ENCODE results near the gene ZNF195. TPM values are rescaled to one million over a fixed set of nuclear protein-coding genes. Genes with fewer than 3 reads are reported as not detected.
A peak's percentile ranks its signal among the peaks of the same experiment; 100 is the strongest.
"Not testable (repeated sequence)": the region's sequence is repeated elsewhere in the genome, so short reads cannot be mapped to it uniquely, and the experiment has no call there.

ZNF195 gene
- total RNA-seq, 6 experiments from 2014 or later, result 6.9 to 10.1 (median 7.5) TPM

DNA sequence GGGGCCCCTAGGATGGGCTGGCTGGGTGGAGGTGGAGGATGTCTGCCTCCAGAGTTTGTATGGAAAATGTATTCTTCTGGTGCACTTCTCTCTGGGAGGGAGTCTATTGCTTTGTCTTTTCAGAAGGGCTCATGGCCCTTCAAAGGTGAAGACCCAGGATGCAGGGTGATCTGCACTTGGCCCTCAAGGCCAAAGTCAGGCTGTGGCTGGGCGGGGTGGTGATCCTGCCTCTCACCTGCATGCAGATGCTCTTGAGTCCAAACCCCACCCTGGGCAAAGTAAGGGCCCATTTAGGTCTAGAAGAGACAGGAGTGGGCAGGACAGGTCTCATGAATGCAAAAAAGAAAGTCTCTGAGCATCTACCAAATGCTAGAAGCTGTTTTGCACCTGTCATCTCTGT, 40.5 kb upstream of the ZNF195 start:
- H3K9me3 ChIP-seq; DNase-seq; H3K4me3 ChIP-seq; intact Hi-C loops (cut with DNase I); H3K27ac ChIP-seq; H3K27me3 ChIP-seq; ATAC-seq; H3K36me3 ChIP-seq; H3K4me1 ChIP-seq: not testable (repeated sequence)
- WGBS (ENCODE audit: insufficient coverage, low coverage, low lambda C conversion rate, missing lambda C conversion rate), result 83% methylated on average over 1 of the region's 1 CpG

DNA sequence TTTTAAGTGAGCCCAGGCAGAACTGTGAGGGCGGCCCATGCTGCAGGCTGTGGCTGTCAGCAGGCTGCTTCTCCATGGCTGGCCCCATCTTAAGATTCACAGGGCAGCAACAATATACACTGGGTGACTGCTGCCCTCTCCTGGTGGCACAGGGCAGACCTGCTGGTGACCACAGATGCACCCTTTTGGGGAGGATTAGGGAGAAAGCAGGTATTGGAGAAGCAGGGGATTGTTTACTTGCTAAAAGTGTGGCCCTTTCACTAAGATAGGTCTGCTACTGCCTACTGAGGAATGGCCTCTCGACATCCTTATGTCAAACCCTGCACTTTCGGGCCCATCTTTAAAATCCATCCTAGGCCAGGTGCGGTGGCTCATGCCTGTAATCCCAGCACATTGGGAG, 38.1 kb upstream of the ZNF195 start:
- H3K27ac ChIP-seq; H3K36me3 ChIP-seq; H3K4me3 ChIP-seq; intact Hi-C loops (cut with DNase I); H3K4me1 ChIP-seq; H3K9me3 ChIP-seq; ATAC-seq; H3K27me3 ChIP-seq: not testable (repeated sequence)
- TF ChIP-seq, protein P1, sequence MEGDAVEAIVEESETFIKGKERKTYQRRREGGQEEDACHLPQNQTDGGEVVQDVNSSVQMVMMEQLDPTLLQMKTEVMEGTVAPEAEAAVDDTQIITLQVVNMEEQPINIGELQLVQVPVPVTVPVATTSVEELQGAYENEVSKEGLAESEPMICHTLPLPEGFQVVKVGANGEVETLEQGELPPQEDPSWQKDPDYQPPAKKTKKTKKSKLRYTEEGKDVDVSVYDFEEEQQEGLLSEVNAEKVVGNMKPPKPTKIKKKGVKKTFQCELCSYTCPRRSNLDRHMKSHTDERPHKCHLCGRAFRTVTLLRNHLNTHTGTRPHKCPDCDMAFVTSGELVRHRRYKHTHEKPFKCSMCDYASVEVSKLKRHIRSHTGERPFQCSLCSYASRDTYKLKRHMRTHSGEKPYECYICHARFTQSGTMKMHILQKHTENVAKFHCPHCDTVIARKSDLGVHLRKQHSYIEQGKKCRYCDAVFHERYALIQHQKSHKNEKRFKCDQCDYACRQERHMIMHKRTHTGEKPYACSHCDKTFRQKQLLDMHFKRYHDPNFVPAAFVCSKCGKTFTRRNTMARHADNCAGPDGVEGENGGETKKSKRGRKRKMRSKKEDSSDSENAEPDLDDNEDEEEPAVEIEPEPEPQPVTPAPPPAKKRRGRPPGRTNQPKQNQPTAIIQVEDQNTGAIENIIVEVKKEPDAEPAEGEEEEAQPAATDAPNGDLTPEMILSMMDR (IDR thresholded peaks at IDR 0.05), result peak; percentile 48 to 54 (median 52)
- DNase-seq, result peak in 1 of 3 donors; percentile 56
- WGBS (ENCODE audit: insufficient coverage, low coverage, low lambda C conversion rate, missing lambda C conversion rate), result 33% methylated on average over 1 of the region's 4 CpGs

DNA sequence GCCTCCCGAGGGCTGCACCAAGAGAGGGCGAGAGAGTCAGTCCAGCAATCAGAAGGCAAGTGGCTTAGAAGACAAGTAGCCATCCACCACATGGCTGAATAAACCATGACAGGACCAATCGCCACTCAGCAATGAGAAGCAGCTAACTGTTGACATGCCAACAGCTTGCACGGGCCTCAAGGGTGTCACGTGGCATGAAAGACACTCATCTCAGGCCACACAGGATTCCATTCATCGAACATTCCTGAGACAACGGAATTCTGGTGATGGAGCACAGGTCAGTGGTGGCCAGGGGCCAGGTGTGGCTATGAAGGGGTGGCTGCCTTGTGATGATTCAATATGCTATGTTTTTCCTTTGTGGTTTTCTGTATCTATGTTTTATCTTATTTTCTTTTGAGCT, 36.4 kb upstream of the ZNF195 start:
- H3K27me3 ChIP-seq; intact Hi-C loops (cut with DNase I); H3K27ac ChIP-seq; ATAC-seq; H3K9me3 ChIP-seq; H3K4me1 ChIP-seq; H3K4me3 ChIP-seq; DNase-seq; H3K36me3 ChIP-seq: not testable (repeated sequence)
- 55% methylated on average over 2 of the region's 7 CpGs for WGBS (ENCODE audit: insufficient coverage, low coverage, low lambda C conversion rate, missing lambda C conversion rate)

DNA sequence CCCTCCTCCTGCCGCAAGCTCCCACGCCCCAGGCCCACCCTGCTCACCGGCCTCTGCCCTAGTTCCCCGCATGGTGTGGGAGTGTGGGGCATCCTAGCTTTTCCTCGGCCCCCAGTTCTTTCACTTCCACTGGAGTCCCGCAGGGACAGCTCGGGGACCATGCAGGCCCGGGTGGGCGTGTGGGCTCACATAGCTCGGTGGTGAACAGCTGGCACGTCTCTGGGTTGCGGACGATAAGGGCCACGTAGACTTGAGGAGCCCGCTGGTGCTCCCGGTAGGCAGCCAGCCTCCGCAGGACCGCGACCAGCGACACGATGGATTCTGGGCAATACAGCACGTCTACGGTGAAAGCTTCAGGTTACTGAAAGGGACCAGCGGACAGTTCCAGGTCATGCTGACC, 34.7 kb upstream of the ZNF195 start:
- H3K9me3 ChIP-seq; H3K36me3 ChIP-seq; ATAC-seq; H3K4me1 ChIP-seq; DNase-seq; H3K27me3 ChIP-seq; intact Hi-C loops (cut with DNase I); H3K27ac ChIP-seq; H3K4me3 ChIP-seq: not testable (repeated sequence)
- WGBS (ENCODE audit: insufficient coverage, low coverage, low lambda C conversion rate, missing lambda C conversion rate), result 77% methylated on average over 16 of the region's 24 CpGs

DNA sequence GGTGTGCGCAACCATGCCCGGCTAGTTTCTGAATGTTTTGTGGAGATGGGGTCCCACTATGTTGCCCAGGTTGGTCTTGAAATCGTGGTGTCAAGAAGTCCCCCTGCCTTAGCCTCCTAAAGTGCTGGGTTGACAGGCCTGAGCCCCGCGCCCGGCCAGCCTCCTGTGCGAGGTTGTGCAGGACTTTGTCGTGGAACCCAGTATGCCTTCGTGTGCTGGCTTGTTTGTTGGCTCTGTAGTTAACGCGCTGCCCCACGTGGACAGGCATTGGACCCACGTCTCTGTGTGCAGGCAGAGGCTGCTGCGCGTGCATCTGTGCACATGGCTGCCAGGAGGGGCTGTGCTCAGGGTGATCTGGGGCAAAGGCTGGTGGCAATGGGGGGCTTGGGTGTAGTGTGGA, 33.9 kb upstream of the ZNF195 start:
- no peaks in the 10 kb centered on the region for H3K36me3 ChIP-seq
- H3K27ac ChIP-seq, result no peak overlapping the region
- 80% methylated on average over 9 of the region's 15 CpGs for WGBS (ENCODE audit: insufficient coverage, low coverage, low lambda C conversion rate, missing lambda C conversion rate)
- ATAC-seq (no peak), DNase-seq (no peak)
- no peaks in the 10 kb centered on the region for H3K27me3 ChIP-seq
- H3K4me3 ChIP-seq, result no peak overlapping the region
- no peaks in the 10 kb centered on the region for H3K9me3 ChIP-seq
- H3K4me1 ChIP-seq, result no peaks in the 10 kb centered on the region
- TF ChIP-seq, protein P1 (IDR thresholded peaks at IDR 0.05), result no peak
- no peak for TF ChIP-seq POLR2A (IDR thresholded peaks at IDR 0.05)
- intact Hi-C loops (cut with DNase I), result no loop called here

DNA sequence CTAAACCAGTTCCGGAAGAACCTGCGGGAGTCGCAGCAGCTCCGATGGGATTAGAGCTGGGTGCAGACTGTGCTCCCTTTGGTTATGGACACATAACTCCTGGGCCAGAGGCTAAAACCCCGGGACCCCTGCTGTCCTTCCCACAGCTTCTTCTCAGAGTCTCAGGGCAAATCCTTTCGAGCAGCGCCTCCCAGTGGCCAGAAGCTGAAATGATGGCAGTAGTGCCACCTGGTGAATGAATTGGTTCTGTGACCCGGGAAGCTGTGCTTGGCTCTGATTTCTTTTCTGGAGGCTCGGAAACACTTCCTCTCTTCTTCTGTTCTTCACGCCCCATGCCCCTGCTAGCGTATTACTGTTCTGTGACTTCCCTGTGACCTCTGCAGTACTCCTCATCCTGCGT, 29.8 kb upstream of the ZNF195 start:
- TF ChIP-seq, protein P1 (IDR thresholded peaks at IDR 0.05), result peak; percentile 57 to 72 (median 64)
- H3K27ac ChIP-seq; H3K9me3 ChIP-seq; H3K27me3 ChIP-seq; H3K4me3 ChIP-seq; H3K36me3 ChIP-seq; H3K4me1 ChIP-seq; ATAC-seq; intact Hi-C loops (cut with DNase I): not testable (repeated sequence)
- WGBS (ENCODE audit: insufficient coverage, low coverage, low lambda C conversion rate, missing lambda C conversion rate), result 9% methylated on average over 10 of the region's 12 CpGs
- DNase-seq, result peak in 1 of 3 donors; percentile 52

DNA sequence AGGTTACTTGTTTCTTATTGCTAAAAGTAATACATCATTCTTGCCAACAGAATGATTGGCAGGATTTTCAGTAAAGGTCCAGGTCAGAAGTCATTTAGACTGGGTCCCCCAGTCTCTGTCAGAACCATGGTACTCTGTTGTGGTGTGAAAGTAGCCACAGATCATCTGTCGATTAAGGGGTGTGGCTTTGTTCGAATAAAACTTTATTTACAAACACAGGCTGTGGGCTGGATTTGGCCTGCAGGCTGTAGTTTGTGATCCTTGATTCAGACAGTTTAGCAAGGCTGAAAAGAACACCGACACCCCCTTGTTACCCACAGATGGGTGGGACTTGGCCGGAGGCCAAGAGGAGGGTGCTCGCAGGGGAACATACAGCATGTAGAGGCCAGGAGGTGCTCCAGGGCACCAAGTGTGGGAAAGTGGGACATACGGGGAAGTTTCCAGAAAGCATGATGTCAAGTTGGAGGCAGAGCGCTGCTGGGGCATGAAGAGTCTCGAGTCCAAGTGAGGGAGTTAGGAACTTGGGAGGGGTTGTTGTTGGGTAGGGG, 29.2 kb upstream of the ZNF195 start:
- H3K9me3 ChIP-seq; H3K27me3 ChIP-seq; DNase-seq; H3K4me1 ChIP-seq; H3K4me3 ChIP-seq; H3K27ac ChIP-seq; H3K36me3 ChIP-seq; ATAC-seq; intact Hi-C loops (cut with DNase I): not testable (repeated sequence)
- WGBS (ENCODE audit: insufficient coverage, low coverage, low lambda C conversion rate, missing lambda C conversion rate), result 54% methylated on average over 5 of the region's 8 CpGs

DNA sequence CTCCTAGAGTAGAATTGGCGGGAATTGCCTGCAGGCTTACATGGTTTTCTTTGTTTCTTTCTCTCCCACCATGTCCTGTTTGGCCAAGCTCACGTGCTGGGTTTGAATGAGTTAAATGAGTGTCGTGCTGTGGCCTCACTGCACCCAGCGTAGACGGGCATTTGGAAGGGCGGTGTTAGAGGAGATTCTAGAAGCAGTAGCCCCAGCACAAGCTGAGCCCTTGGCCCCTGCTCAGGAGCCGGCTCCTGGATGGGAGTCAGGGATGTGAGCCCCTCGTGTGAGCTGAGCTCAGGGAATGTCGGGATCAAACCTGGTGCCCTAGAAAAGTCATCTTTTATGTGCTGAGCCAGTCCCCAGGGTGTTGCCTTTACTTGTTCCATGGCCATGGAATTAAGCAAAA, 28.0 kb upstream of the ZNF195 start:
- ATAC-seq; DNase-seq; H3K27ac ChIP-seq; H3K27me3 ChIP-seq; H3K36me3 ChIP-seq; H3K4me3 ChIP-seq; H3K4me1 ChIP-seq; intact Hi-C loops (cut with DNase I); H3K9me3 ChIP-seq: not testable (repeated sequence)
- 39% methylated on average over 4 of the region's 9 CpGs for WGBS (ENCODE audit: insufficient coverage, low coverage, low lambda C conversion rate, missing lambda C conversion rate)

DNA sequence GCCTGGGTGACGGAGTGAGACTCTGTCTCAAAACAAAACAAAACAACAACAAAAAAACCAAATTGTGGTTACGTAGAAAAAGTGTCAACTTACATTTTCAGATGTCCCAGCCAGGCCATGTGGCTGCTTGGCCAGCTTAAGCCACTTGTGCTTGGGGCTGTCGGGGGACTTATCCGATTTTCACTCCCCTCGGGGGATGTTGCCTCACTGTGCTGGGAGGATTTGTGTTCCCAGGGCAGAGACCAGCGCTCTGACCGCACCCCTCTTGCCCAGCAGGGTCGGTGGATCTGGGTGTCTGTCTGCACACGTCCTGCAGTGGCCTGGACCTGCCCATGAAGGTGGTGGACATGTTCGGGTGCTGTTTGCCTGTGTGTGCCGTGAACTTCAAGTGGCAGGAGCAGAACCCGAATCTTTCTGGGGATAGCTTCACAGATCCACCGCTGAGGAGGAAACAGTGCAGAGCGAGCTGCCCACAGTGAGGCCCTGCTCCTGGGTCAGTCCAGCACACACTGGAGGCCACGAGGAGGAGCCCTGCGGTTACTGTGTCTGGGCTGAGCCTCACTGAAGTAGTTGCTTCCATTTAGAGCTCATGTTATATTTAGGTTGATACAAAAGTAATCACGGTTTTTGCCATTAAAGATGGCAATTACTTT, 27.4 kb upstream of the ZNF195 start:
- H3K36me3 ChIP-seq; H3K27ac ChIP-seq; intact Hi-C loops (cut with DNase I); H3K27me3 ChIP-seq; DNase-seq; H3K4me3 ChIP-seq; H3K9me3 ChIP-seq; H3K4me1 ChIP-seq; ATAC-seq: not testable (repeated sequence)
- WGBS (ENCODE audit: insufficient coverage, low coverage, low lambda C conversion rate, missing lambda C conversion rate), result 57% methylated on average over 11 of the region's 17 CpGs

Data from right lobe of liver (tissue), 6 donors.